K562 (cell line): ENCODE data around the gene GPX6. TPM values are rescaled to one million over a fixed set of nuclear protein-coding genes. Genes with fewer than 3 reads are reported as not detected.

Experiments used
- CBX5 ChIP-seq: IDR thresholded peaks from 2 replicates; pipeline ENCODE4 v1.6.1; 2014; ENCODE audit warnings: low read depth, borderline replicate concordance
- HDAC3 ChIP-seq: fragments of 450-650 bp; IDR thresholded peaks from 2 replicates; pipeline ENCODE4 v1.6.1; 2018; ENCODE audit warnings: borderline replicate concordance, mild to moderate bottlenecking, moderate library complexity; ENCODE audit not compliant: partially characterized antibody
- HEY1 ChIP-seq: fragments of 250-450 bp; sonication (Bioruptor Pico); IDR thresholded peaks from 2 replicates; pipeline ENCODE4 v1.5.0; 2020; ENCODE audit warnings: mild to moderate bottlenecking, moderate library complexity, borderline replicate concordance
- LCOR ChIP-seq: sonication (generic); formaldehyde crosslinking; IDR thresholded peaks from 2 replicates; pipeline ENCODE4 v1.8.0; 2022; ENCODE audit warnings: mild to moderate bottlenecking, missing genetic modification reagents
- MYC ChIP-seq, 2 experiments: fragments of 250-450 bp in 1 of 2; sonication (Bioruptor Pico) in 1 of 2; IDR thresholded peaks; 2 replicates each; pipeline versions ENCODE4 v1.5.1 to v1.6.1; 2012 to 2021; ENCODE audit warnings: low read depth in 2 of 2, borderline replicate concordance in 1 of 2, improper control_type of control experiment in 1 of 2, low read length in 1 of 2, mild to moderate bottlenecking in 1 of 2, moderate library complexity in 1 of 2
- NONO ChIP-seq, 2 experiments: fragments of 200-400 bp in 1 of 2; fragments of 450-650 bp in 1 of 2; formaldehyde crosslinking in 1 of 2; IDR thresholded peaks; 2 replicates each; pipeline ENCODE4 v1.6.1; 2017; ENCODE audit warnings: low read depth in 2 of 2, mild to moderate bottlenecking in 2 of 2, moderate library complexity in 2 of 2, low read length in 1 of 2
- PML ChIP-seq: IDR thresholded peaks from 2 replicates; pipeline ENCODE4 v1.6.1; 2012; ENCODE audit warnings: low read length, inconsistent platforms
- POLR2AphosphoS2 ChIP-seq: IDR thresholded peaks from 2 replicates; pipeline ENCODE4 v1.6.1; 2012; ENCODE audit warnings: low read length, improper control_type of control experiment
- STAT5A ChIP-seq: IDR thresholded peaks from 2 replicates; pipeline ENCODE4 v1.6.1; 2012; ENCODE audit warnings: low read length, inconsistent platforms, borderline replicate concordance
- TEAD2 ChIP-seq: fragments of 450-650 bp; IDR thresholded peaks from 2 replicates; pipeline ENCODE4 v1.6.1; 2016; ENCODE audit warnings: missing genetic modification characterization, control low read depth, missing compliant biosample characterization
- ZNF124 ChIP-seq: sonication (generic); formaldehyde crosslinking; IDR thresholded peaks from 2 replicates; pipeline ENCODE4 v1.8.1; 2022; ENCODE audit warnings: missing genetic modification reagents
- ZNF3 ChIP-seq: fragments of 250-450 bp; sonication (Bioruptor Pico); IDR thresholded peaks from 2 replicates; pipeline ENCODE4 v1.5.0; 2021; ENCODE audit warnings: mild to moderate bottlenecking, moderate library complexity
- polyA plus RNA-seq, 8 experiments: library from polyadenylated mRNA; depleted of rRNA in 4 of 8; stranded (reverse) in 5 of 8; unstranded in 3 of 8; fragments of >200 nt; fragmentation: Nextera tagmentation in 2 of 8; fragmentation: Illumina TruSeq in 1 of 8; extraction: Ambion mirVana in 2 of 8; extraction: Trizol in 1 of 8; gene quantifications; 2 replicates each; pipeline versions ENCODE4 v1.2.1 to v1.2.3, GENCODE V29; 2011 to 2014; ENCODE audit warnings: inconsistent platforms in 1 of 8, missing spikeins in 1 of 8
- total RNA-seq, 7 experiments: library from RNA; depleted of rRNA in 6 of 7; stranded (reverse); fragments of >200 nt in 6 of 7; fragmentation: Illumina TruSeq in 2 of 7; extraction: Trizol in 2 of 7; gene quantifications; 2 replicates each; pipeline versions ENCODE4 v1.2.1 to v1.2.3, GENCODE V29; 2011 to 2021; ENCODE audit warnings: low replicate concordance in 1 of 7
- TF ChIP-seq, protein P1 (sequence below): sonication (generic); formaldehyde crosslinking; IDR thresholded peaks from 2 replicates; pipeline ENCODE4 v1.4.0; 2020; ENCODE audit warnings: mild to moderate bottlenecking, missing genetic modification reagents
- TF ChIP-seq, protein P2 (sequence below): sonication (generic); formaldehyde crosslinking; IDR thresholded peaks from 2 replicates; pipeline ENCODE4 v1.8.0; 2022; ENCODE audit warnings: missing genetic modification reagents, mild to moderate bottlenecking, borderline replicate concordance
- TF ChIP-seq, protein P3 (sequence below): sonication (generic); formaldehyde crosslinking; IDR thresholded peaks from 2 replicates; pipeline ENCODE4 v1.8.1; 2023; ENCODE audit warnings: missing genetic modification reagents, mild to moderate bottlenecking, borderline replicate concordance
- TF ChIP-seq, protein P4 (sequence below): fragments of 250-450 bp; sonication (Bioruptor Pico); IDR thresholded peaks from 2 replicates; pipeline ENCODE4 v1.4.0; 2020; ENCODE audit warnings: mild to moderate bottlenecking, moderate library complexity

GPX6 gene
- total and polyA plus RNA-seq, 9 of the 15 experiments (the other 6 are each of a cell fraction or from before 2014, with no cell fraction given), result not detected

DNA sequence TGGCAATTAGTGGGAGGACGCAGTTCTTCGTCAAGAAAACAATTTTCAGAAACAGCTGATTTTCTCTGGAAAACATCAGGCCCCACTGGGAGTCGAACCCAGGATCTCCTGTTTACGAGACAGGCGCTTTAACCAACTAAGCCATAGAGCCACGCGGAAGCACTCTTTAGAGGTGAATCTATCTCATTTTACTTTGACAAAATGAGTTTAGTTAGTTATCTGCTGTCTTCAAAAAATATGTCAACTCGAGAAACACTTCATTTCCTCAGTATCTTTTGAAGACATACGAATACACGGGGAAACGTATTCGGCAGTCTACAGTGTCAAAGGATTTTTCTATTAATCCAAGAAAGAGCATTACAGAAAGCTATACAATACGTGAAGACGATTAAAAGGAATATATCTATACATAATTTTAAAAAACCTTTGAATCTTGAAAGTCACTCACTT, 26.7 kb downstream of the GPX6 start (continued):
- TF ChIP-seq, protein P1, sequence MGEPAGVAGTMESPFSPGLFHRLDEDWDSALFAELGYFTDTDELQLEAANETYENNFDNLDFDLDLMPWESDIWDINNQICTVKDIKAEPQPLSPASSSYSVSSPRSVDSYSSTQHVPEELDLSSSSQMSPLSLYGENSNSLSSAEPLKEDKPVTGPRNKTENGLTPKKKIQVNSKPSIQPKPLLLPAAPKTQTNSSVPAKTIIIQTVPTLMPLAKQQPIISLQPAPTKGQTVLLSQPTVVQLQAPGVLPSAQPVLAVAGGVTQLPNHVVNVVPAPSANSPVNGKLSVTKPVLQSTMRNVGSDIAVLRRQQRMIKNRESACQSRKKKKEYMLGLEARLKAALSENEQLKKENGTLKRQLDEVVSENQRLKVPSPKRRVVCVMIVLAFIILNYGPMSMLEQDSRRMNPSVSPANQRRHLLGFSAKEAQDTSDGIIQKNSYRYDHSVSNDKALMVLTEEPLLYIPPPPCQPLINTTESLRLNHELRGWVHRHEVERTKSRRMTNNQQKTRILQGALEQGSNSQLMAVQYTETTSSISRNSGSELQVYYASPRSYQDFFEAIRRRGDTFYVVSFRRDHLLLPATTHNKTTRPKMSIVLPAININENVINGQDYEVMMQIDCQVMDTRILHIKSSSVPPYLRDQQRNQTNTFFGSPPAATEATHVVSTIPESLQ, result no peak
- 0 out of 2 replicates have a peak, but pooled peaks have one; percentile 6 for TF ChIP-seq STAT5A
- no peak for TF ChIP-seq TEAD2 (tag)
- TF ChIP-seq, protein P2, sequence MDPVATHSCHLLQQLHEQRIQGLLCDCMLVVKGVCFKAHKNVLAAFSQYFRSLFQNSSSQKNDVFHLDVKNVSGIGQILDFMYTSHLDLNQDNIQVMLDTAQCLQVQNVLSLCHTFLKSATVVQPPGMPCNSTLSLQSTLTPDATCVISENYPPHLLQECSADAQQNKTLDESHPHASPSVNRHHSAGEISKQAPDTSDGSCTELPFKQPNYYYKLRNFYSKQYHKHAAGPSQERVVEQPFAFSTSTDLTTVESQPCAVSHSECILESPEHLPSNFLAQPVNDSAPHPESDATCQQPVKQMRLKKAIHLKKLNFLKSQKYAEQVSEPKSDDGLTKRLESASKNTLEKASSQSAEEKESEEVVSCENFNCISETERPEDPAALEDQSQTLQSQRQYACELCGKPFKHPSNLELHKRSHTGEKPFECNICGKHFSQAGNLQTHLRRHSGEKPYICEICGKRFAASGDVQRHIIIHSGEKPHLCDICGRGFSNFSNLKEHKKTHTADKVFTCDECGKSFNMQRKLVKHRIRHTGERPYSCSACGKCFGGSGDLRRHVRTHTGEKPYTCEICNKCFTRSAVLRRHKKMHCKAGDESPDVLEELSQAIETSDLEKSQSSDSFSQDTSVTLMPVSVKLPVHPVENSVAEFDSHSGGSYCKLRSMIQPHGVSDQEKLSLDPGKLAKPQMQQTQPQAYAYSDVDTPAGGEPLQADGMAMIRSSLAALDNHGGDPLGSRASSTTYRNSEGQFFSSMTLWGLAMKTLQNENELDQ (CRISPR knock-in tag), result no peak
- TF ChIP-seq NONO (IDR thresholded peaks at IDR 0.05; ENCODE audit: low read depth in 2 of 2, low read length in 1 of 2), result 0 out of 4 replicates have a peak, but pooled peaks of 1 of the 2 experiments have one; percentile 12
- 0 out of 2 replicates have a peak, but pooled peaks have one; percentile 33 for TF ChIP-seq LCOR (CRISPR knock-in tag)
- TF ChIP-seq HDAC3, result peak; percentile 63
- TF ChIP-seq ZNF124, result no peak
- TF ChIP-seq, protein P3, sequence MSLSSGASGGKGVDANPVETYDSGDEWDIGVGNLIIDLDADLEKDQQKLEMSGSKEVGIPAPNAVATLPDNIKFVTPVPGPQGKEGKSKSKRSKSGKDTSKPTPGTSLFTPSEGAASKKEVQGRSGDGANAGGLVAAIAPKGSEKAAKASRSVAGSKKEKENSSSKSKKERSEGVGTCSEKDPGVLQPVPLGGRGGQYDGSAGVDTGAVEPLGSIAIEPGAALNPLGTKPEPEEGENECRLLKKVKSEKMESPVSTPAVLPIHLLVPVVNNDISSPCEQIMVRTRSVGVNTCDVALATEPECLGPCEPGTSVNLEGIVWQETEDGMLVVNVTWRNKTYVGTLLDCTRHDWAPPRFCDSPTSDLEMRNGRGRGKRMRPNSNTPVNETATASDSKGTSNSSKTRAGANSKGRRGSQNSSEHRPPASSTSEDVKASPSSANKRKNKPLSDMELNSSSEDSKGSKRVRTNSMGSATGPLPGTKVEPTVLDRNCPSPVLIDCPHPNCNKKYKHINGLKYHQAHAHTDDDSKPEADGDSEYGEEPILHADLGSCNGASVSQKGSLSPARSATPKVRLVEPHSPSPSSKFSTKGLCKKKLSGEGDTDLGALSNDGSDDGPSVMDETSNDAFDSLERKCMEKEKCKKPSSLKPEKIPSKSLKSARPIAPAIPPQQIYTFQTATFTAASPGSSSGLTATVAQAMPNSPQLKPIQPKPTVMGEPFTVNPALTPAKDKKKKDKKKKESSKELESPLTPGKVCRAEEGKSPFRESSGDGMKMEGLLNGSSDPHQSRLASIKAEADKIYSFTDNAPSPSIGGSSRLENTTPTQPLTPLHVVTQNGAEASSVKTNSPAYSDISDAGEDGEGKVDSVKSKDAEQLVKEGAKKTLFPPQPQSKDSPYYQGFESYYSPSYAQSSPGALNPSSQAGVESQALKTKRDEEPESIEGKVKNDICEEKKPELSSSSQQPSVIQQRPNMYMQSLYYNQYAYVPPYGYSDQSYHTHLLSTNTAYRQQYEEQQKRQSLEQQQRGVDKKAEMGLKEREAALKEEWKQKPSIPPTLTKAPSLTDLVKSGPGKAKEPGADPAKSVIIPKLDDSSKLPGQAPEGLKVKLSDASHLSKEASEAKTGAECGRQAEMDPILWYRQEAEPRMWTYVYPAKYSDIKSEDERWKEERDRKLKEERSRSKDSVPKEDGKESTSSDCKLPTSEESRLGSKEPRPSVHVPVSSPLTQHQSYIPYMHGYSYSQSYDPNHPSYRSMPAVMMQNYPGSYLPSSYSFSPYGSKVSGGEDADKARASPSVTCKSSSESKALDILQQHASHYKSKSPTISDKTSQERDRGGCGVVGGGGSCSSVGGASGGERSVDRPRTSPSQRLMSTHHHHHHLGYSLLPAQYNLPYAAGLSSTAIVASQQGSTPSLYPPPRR (CRISPR knock-in tag), result no peak
- TF ChIP-seq, protein P4, sequence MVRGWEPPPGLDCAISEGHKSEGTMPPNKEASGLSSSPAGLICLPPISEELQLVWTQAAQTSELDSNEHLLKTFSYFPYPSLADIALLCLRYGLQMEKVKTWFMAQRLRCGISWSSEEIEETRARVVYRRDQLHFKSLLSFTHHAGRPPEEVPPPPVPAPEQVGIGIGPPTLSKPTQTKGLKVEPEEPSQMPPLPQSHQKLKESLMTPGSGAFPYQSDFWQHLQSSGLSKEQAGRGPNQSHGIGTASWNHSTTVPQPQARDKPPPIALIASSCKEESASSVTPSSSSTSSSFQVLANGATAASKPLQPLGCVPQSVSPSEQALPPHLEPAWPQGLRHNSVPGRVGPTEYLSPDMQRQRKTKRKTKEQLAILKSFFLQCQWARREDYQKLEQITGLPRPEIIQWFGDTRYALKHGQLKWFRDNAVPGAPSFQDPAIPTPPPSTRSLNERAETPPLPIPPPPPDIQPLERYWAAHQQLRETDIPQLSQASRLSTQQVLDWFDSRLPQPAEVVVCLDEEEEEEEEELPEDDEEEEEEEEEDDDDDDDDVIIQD (CRISPR knock-in tag), result 0 out of 2 replicates have a peak, but pooled peaks have one; percentile 65
- TF ChIP-seq ZNF3, result peak; percentile 73; the same call in 1 of the 2 replicates
- peak; percentile 43; the same call in 1 of the 2 replicates for TF ChIP-seq HEY1 (CRISPR knock-in tag)
- TF ChIP-seq CBX5, result no peak
- TF ChIP-seq POLR2AphosphoS2, result peak; percentile 91
- TF ChIP-seq PML, result no peak; the same call in 1 of the 2 replicates
- peak; percentile 59; the same call in 1 of the 2 replicates for TF ChIP-seq MYC (IDR thresholded peaks at IDR 0.05; ENCODE audit: low read depth, low read length)
- TF ChIP-seq MYC (CRISPR knock-in tag; IDR thresholded peaks at IDR 0.05; ENCODE audit: borderline replicate concordance, low read depth), result no peak
